Limb (tissue), 2 donors: ENCODE data around the gene ABTB1.
"Not testable (repeated sequence)": the region's sequence is repeated elsewhere in the genome, so short reads cannot be mapped to it uniquely, and the experiment has no call there.

Experiments
- DNase-seq, 2 donors: peaks; one replicate each; pipeline ENCODE4 v3.0.0-alpha.2; 2016; ENCODE audit errors: extremely low spot score in 2 of 2

ABTB1 gene

DNA sequence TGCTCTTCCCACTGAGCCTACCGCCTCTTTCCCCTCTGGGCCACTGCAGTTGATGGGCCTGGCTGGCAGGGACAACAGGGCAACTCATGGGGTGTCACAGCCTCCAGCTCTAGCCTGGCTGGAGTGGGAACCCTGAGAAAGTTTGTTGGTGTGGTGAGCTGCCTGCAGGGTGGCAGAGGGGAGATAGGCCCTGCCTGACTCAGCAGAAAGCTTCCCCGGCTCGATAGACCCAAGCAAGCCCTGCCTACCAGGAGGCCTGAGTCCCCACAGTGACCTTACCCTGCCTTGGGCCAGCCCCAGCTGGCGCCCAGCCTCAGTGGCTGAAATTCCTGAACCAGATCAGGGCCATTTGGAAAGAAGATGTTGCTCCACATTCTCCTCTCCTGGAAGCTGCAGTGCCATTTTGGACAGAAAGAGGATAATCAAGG is 29.4 kb downstream of the ABTB1 start:
- no peak for DNase-seq

GRCh38 chr3:127704840-127705239 is 32.1 kb downstream of the ABTB1 start:
- not testable (repeated sequence) for DNase-seq

DNA sequence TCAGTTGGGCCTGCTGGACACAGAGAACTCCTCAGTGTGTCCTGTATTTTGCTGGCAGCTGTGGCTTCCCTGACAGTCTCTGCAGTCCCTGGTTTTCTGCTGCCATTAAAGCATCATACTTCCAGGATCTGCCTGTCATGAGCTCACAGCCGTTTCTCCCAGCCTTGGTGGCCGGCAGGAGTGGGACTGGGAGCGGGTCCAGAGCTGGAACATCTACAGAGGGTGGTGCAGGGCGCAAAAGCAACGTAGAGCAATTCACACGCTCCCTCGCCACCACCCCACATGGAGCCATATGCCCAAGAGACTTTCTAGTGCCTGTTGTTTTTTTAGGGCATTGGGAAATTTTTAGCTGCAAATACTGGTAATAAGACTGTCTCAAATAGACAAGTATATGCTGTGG is 33.6 kb downstream of the ABTB1 start:
- DNase-seq, result peak in 1 of 2 donors; percentile 28

GRCh38 chr3:127706785-127707351 is 34.1 kb downstream of the ABTB1 start:
- DNase-seq, result peak in 1 of 2 donors; percentile 20

DNA sequence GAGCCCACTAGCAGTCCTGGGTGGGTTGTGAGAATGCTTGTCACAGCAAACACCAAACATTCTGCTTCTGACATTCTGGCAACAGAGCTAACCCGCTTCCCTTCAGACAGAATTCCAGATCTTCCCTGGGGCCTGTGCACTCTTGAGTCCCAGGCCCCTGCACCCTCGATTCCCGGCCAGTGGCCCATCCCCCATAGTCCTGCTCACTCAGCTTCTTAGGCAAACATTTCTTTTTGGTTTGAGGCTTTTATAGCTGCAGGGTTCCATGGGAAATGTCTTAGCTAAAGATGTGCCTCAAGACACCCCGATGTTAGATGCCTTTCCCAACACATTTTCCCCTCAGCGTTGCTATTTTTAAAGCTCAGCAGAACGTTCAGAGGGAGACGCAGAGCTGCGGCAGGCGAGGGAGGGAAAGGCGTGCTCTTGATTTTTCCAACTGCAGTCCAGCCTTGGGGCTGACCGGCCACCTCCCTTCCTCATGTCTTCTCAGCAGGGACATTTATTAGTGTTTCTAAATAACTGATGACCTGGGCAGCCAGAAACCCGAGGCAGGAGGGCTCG is 35.2 kb downstream of the ABTB1 start:
- DNase-seq, result peak in 1 of 2 donors; percentile 37

DNA sequence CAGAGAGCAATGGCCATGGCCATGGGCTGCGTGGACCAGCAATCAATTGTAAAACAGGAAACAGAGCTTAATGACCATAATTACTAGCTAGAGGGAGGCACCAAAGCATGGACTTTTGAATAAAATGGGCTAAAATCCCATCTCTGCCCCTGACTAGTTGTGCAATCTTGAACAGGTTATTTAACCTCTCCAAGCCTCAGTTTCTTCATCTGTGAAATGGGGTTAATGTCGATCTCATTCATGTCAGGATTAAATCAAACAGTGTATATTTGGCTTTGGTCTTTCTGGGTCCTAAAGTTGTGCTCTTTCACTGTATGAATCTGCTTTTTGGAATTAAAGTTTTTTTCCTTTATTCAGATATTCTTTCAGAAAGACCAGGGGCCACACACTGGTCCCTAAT is 36.1 kb downstream of the ABTB1 start:
- DNase-seq, result no peak

DNA sequence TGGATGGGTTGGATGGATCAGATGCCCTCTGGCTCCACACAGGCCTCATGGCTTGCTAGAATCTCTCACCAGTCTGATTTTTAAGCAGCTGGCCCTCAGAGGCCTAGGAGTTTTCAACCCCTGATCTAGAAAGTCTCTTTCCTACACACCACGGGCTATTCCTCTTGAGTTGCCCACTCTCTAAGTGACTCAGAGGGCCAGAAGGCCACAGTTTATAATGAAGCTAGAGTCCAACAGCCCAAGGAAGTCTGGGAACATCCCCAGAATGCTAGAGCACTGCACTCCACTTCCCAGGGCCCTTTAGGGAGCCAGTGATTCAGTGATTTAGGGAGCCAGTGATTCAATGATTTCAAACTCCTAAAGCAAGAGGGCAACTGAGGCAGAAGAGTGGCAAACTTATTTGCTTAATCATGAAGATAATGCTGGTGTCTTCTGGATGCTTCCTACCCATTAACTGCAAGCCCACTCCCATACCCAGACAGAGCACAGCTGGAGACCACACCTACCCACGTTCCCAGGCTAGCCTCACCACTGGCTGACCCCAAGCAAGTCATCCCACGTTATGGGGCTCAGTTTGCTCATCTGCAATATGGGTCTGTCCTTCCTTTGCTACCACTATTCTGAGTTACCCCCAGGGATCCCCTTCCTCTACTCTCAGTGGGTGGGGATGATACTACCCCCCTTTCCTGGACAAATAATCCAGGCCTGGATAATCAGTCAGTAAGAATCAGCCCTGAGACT is 36.7 kb downstream of the ABTB1 start:
- no peak for DNase-seq

DNA sequence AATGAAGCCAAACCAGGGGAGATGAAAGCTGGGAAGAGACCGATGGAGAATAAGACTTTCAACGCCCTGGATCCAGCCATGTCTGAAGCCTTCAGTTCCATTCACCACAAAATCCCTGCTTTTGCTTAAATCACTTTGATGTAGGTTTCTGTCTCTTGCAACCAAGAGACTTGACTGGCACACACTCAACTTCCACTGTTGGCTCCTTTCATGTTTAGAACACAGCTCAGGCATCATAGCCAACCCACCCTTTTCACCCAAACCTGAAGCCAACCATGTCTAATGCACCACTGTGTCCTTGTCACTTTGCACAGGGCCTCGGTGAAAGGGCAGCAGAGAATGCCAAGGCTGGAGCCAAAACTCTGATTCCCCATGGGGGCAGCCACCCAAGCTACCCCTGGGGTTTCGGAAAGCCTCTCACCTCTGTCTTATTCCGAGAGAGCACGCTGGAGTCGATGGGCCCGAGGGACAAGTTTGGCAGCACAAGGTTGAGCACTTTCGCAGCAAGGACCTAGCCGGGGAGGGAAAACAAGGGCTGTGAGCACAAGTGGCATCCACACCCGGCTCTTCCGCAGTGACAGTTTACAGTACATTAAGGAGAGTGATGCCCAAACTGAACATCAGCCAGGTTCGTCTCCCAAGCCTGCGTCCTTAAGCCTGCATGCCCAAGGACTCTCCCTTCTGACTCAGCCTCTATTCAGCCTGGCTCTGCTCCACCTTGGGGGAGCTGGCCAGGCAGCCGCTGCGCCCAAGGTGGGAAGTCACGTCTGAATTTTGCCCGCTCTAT is 37.6 kb downstream of the ABTB1 start:
- DNase-seq, result no peak

DNA sequence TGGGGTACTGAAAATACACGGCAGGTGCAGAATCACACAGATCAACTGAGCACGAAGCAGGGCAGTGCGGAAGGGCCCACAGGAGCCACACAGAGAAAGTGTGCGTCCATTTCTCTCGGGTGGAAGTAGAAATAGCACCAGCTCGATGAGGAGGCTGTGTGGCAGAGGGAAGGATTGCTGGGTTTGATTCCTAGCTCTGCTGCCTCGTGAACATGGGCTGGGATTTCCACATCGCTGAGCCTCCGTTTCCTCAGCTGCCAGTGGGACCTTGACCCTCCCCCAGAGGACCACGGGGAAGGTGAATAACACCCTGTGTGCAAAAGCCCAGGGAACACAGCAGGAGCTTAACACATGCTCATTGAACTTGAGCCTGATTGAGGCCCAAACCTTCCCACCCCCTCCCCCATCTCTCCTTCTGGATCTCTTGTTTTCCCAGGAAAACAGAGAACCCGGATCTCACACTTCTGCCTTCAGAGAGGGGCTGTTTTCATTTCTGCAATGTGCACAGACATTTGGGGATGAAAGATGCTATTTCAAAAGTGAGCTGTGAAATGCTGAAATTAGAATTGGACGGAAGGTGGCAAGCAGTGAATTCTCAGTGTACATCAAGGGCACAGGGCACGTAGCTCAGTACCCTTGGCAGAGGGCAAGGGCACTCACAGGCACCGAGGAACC is 38.4 kb downstream of the ABTB1 start:
- DNase-seq, result no peak

DNA sequence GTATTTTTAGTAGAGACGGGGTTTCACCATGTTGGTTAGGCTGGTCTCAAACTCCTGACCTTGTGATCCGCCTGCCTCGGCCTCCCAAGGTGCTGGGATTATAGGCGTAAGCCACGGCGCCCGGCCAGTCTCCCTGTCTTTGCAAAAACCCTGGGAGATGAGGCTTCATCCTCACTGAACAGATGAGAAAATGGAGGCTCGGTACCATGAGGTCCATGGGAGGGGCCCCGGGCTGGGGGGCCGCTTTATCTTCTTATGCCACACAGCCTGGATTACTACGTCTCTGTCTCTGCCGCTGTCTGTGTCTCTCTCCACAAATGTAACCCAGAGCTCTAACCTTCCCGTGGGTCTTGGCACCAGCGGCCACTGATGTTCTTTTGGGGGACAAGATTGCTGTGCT is 39.1 kb downstream of the ABTB1 start:
- no peak for DNase-seq

- DNase-seq, result no peak
Observed at GRCh38 chr3:127712461-127712860, 39.7 kb downstream of the ABTB1 start.

DNA sequence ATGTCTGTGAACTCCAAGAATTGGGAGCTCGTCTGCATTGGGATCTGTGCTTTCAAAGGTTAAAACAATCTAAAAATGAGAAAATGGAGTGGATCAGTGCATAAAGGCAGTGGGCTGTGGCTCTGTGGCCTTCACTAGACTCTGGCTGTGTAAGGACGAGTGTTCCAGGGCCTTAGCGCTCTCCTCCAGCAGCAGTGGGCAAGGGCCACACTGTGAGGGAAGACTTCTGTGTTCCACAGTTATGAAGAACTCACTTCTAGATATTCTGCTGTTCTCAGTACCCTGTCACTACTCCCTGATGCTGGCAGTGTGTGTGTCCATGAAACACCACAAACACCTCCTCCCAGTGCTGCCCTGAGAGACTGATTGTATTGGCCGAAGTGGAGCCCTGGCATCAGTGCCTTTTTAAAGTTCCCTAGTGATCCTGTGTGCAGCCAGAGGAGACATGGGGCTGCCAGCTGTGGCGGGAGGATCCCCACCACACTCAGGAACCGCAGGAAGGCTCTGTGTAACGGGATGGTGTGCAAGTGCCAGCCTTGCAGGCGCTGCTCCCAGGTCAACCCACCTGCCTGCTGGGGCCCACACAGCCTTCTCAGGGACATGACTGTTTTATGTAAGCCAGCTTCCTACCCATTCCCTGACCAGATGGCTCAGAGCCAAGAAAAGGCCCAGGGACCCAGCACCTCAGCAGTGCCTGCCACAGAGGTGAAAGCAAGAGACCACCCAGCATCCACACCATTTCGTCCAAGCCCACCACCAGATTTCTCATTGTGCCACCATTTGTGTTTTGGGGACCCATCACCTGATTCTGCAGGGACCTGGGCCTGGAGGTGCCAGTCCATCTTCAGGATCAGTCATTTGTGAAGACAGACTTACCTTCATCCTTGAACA is 40.4 kb downstream of the ABTB1 start:
- no peak for DNase-seq

- no peak for DNase-seq
Observed at GRCh38 chr3:127714125-127714571, 41.4 kb downstream of the ABTB1 start.

- DNase-seq, result no peak
Observed at GRCh38 chr3:127714866-127715265, 42.1 kb downstream of the ABTB1 start.

DNA sequence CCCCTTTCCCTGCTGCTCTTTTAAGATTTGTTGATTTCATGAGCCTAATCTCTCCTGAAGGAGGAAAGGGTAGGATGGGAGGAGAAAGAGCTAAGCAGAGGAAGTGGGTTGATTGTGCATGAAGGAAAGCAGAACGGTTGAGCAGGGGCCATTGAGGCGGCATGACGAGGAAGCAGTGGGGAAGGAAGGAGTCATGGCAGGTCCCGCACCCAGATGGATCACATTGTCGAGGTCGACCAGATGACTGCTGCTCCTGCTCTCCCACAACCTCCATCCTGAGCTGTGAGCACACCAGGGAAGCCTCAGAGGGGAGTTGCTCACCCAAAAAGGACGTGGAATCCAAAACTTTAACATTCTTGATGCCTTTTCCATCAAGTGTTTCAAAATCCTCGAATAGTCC is 42.8 kb downstream of the ABTB1 start:
- no peak for DNase-seq

DNA sequence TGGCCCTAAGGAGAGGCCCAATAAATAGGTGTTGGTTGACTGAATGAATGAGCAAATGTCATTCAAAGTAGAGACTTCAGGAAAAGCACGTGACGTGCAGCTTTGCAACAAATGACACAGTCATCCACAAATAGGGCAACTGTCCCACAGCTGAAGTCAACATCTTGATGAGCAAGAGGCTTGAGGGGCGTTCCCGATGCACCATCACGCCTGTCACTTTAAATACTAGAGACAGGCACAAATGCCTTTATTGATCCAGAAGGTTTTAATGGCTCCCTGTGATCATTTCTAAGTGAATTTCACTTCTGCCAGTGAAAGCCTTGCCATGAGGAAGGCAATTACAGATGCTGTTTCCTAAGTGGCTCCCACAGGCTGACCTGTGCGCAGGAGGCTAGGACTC is 43.6 kb downstream of the ABTB1 start:
- no peak for DNase-seq

DNA sequence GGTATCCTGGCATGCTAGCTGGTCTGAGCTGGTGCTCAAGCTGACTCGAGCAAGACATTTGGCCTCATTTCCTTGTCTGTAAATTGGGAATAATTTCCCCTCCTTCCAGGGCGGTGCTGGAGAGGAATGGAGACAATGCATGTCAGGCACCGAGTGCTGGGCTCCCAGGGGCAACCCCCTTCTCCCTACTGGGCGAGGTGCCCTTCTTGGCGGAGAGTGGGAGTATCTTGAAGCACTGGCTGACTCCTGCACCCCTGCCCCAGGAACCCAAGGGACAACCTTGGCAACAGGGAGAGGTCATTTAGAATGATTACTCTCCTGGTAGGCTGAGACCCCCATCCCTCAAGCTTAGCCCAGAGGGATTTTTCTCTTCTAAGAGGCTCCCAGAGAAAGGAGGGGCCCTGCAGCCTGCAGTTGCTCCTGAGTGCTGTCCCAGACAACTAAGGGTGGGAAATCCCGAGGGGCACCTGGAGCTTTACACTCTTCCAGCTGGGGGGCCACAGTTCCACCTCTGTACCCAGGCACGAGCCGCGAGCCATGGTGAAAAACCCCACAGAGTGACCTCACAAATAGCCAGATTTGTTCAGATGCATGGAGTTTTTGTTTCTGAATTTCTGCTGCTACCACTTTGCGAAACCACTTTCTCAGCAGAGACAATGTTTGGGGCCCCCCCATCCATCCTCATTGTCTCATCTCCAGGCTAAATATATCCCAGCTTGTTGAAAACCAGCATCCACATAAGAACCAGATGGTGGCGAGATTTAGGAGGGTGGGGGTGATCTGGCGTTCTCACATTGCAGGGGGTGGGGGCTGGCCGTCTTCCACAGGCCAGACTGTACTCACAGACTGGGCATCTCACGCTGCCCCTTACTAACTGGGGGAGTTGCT is 44.8 kb downstream of the ABTB1 start:
- no peak for DNase-seq

GRCh38 chr3:127718245-127718915 is 45.6 kb downstream of the ABTB1 start:
- no peak for DNase-seq

GRCh38 chr3:127718916-127719290 is 46.2 kb downstream of the ABTB1 start:
- no peak for DNase-seq
